HEK293T (cell line): Measurements from ENCODE around the gene GYPC.

Experiments used
- ELF4 ChIP-seq: fragments of 450-650 bp; IDR thresholded peaks from 2 replicates; pipeline ENCODE4 v1.6.1; 2017; ENCODE audit warnings: antibody characterized with exemption
- FOXK2 ChIP-seq: fragments of 450-650 bp; IDR thresholded peaks from 2 replicates; pipeline ENCODE4 v1.6.1; 2016; ENCODE audit warnings: mild to moderate bottlenecking
- FOXM1 ChIP-seq: fragments of 450-650 bp; IDR thresholded peaks from 2 replicates; pipeline ENCODE4 v1.6.1; 2017; ENCODE audit warnings: mild to moderate bottlenecking, borderline replicate concordance
- HDGF ChIP-seq: fragments of 450-650 bp; IDR thresholded peaks from 2 replicates; pipeline ENCODE4 v1.6.1; 2017; ENCODE audit warnings: antibody characterized with exemption, borderline replicate concordance
- LEF1 ChIP-seq: fragments of 450-650 bp; IDR thresholded peaks from 2 replicates; pipeline ENCODE4 v1.6.1; 2017; ENCODE audit warnings: mild to moderate bottlenecking, borderline replicate concordance
- SP1 ChIP-seq: fragments of 450-650 bp; IDR thresholded peaks from 2 replicates; pipeline ENCODE4 v1.6.1; 2017
- SUZ12 ChIP-seq: fragments of 450-650 bp; IDR thresholded peaks from 2 replicates; pipeline ENCODE4 v1.6.1; 2016; ENCODE audit warnings: mild to moderate bottlenecking

GRCh38 chr2:126720638-126721037, 64.7 kb downstream of the GYPC start:
- no peak for TF ChIP-seq SUZ12
- TF ChIP-seq LEF1 = no peak
- TF ChIP-seq HDGF = no peak
- no peak for TF ChIP-seq SP1
- TF ChIP-seq FOXK2 = no peak
- no peak for TF ChIP-seq FOXM1
- no peak for TF ChIP-seq ELF4
